H9 (cell line): Measurements from ENCODE around the gene DACH1. TPM values are rescaled to one million over a fixed set of nuclear protein-coding genes. Genes with fewer than 3 reads are reported as not detected.

ENCODE experiments used
- DNase-seq: peaks from one replicate; pipeline ENCODE4 v3.0.0-alpha.2; 2017
- H2AFZ ChIP-seq: one replicate; pipeline ENCODE4 v1.6.1; 2013; ENCODE audit warnings: mild to moderate bottlenecking, low read length, control low read depth, moderate library complexity
- H2AK5ac ChIP-seq: 2 replicates; pipeline ENCODE4 v1.6.1; 2013; ENCODE audit warnings: low read length, control low read depth, mixed read lengths; ENCODE audit not compliant: insufficient read length
- H2BK120ac ChIP-seq: one replicate; pipeline ENCODE4 v1.6.1; 2013; ENCODE audit warnings: low read depth, mild to moderate bottlenecking, low read length, control low read depth, inconsistent platforms; ENCODE audit not compliant: poor library complexity, severe bottlenecking
- H2BK12ac ChIP-seq: 2 replicates; pipeline ENCODE4 v1.6.1; 2013; ENCODE audit warnings: low read length, control low read depth, mixed read lengths, low read depth; ENCODE audit not compliant: insufficient read length
- H2BK15ac ChIP-seq: 2 replicates; pipeline ENCODE4 v1.6.1; 2013; ENCODE audit warnings: low read depth, low read length, control low read depth
- H2BK20ac ChIP-seq: one replicate; pipeline ENCODE4 v1.6.1; 2013; ENCODE audit warnings: low read depth, mild to moderate bottlenecking, low read length, control low read depth, inconsistent platforms; ENCODE audit not compliant: poor library complexity, severe bottlenecking
- H2BK5ac ChIP-seq: 2 replicates; pipeline ENCODE4 v1.6.1; 2013; ENCODE audit warnings: low read length, control low read depth, mixed read lengths; ENCODE audit not compliant: insufficient read length
- H3K14ac ChIP-seq: 2 replicates; pipeline ENCODE4 v1.6.1; 2013; ENCODE audit warnings: low read length, control low read depth; ENCODE audit not compliant: insufficient read depth
- H3K18ac ChIP-seq: 2 replicates; pipeline ENCODE4 v1.6.1; 2013; ENCODE audit warnings: low read depth, mild to moderate bottlenecking, mixed read lengths, low read length, control low read depth; ENCODE audit not compliant: insufficient read length
- H3K23ac ChIP-seq: 2 replicates; pipeline ENCODE4 v1.6.1; 2013; ENCODE audit warnings: low read length, control low read depth, mixed read lengths, low read depth; ENCODE audit not compliant: insufficient read length
- H3K23me2 ChIP-seq: 2 replicates; pipeline ENCODE4 v1.6.1; 2013; ENCODE audit warnings: low read depth, mild to moderate bottlenecking, mixed read lengths, low read length, control low read depth; ENCODE audit not compliant: insufficient read length, poor library complexity, severe bottlenecking
- H3K27ac ChIP-seq: 2 replicates; pipeline ENCODE4 v1.5.1; 2013; ENCODE audit warnings: low read length, control low read depth, mixed read lengths, low read depth; ENCODE audit not compliant: insufficient read length
- H3K27me3 ChIP-seq: 2 replicates; pipeline ENCODE4 v1.6.1; 2013; ENCODE audit warnings: low read length, control low read depth, inconsistent platforms; ENCODE audit not compliant: insufficient read depth
- H3K4ac ChIP-seq: 2 replicates; pipeline ENCODE4 v1.6.1; 2013; ENCODE audit warnings: low read depth, mild to moderate bottlenecking, control low read depth, inconsistent platforms, low read length, moderate library complexity
- H3K4me1 ChIP-seq: 2 replicates; pipeline ENCODE4 v1.6.1; 2013; ENCODE audit warnings: low read length, control low read depth, inconsistent platforms; ENCODE audit not compliant: insufficient read depth
- H3K4me2 ChIP-seq: 2 replicates; pipeline ENCODE4 v1.6.1; 2013; ENCODE audit warnings: low read length, control low read depth, mixed read lengths; ENCODE audit not compliant: insufficient read length, insufficient read depth
- H3K56ac ChIP-seq: 2 replicates; pipeline ENCODE4 v1.6.1; 2013; ENCODE audit warnings: low read depth, mild to moderate bottlenecking, mixed read lengths, low read length, control low read depth; ENCODE audit not compliant: insufficient read length
- H3K79me1 ChIP-seq: 2 replicates; pipeline ENCODE4 v1.6.1; 2013; ENCODE audit warnings: low read depth, mild to moderate bottlenecking, moderate library complexity, low read length, control low read depth, inconsistent platforms; ENCODE audit not compliant: insufficient read depth, poor library complexity, severe bottlenecking
- H3K79me2 ChIP-seq: 2 replicates; pipeline ENCODE4 v1.6.1; 2013; ENCODE audit warnings: low read length, control low read depth, inconsistent platforms; ENCODE audit not compliant: insufficient read depth
- H3K9ac ChIP-seq: 2 replicates; pipeline ENCODE4 v1.6.1; 2013; ENCODE audit warnings: low read length, control low read depth, mixed read lengths; ENCODE audit not compliant: insufficient read length; ENCODE audit errors: extremely low read depth
- H3K9me3 ChIP-seq: one replicate; pipeline ENCODE4 v1.6.1; 2013; ENCODE audit warnings: low read depth, low read length, inconsistent platforms; ENCODE audit not compliant: control insufficient read depth
- H3T11ph ChIP-seq: one replicate; pipeline ENCODE4 v1.6.1; 2013; ENCODE audit warnings: mild to moderate bottlenecking, low read length, control low read depth, inconsistent platforms
- H4K20me1 ChIP-seq: one replicate; pipeline ENCODE4 v1.6.1; 2013; ENCODE audit not compliant: control insufficient read depth, insufficient read length, insufficient read depth
- H4K5ac ChIP-seq: 2 replicates; pipeline ENCODE4 v1.6.1; 2013; ENCODE audit warnings: low read depth, mild to moderate bottlenecking, mixed read lengths, low read length, control low read depth; ENCODE audit not compliant: insufficient read length
- H4K8ac ChIP-seq: replicated peaks from 2 replicates; pipeline ENCODE4 v1.6.1; 2013; ENCODE audit warnings: low read length, control low read depth, mixed read lengths, low read depth; ENCODE audit not compliant: insufficient read length
- H4K91ac ChIP-seq: 2 replicates; pipeline ENCODE4 v1.6.1; 2013; ENCODE audit warnings: low read depth, mild to moderate bottlenecking, moderate library complexity, mixed read lengths, low read length, control low read depth; ENCODE audit not compliant: insufficient read length
- H3K27ac Mint-ChIP-seq, 3 experiments: 2 replicates in 2 of 3; 3 replicates in 1 of 3; pipeline ENCODE4 v1.8.0; 2020 to 2021; ENCODE audit warnings: mixed read lengths in 3 of 3, mild to moderate bottlenecking in 1 of 3, moderate library complexity in 1 of 3
- H3K27me3 Mint-ChIP-seq: 2 replicates; pipeline ENCODE4 v1.8.0; 2021; ENCODE audit warnings: low read depth, mild to moderate bottlenecking, moderate library complexity, mixed read lengths
- H3K36me3 Mint-ChIP-seq, 3 experiments: 2 replicates in 2 of 3; 3 replicates in 1 of 3; pipeline ENCODE4 v1.8.0; 2020 to 2021; ENCODE audit warnings: low read depth in 3 of 3, mixed read lengths in 3 of 3; ENCODE audit not compliant: insufficient read depth in 1 of 3
- H3K4me1 Mint-ChIP-seq, 2 experiments: 2 replicates each; pipeline ENCODE4 v1.8.0; 2020; ENCODE audit warnings: mixed read lengths in 2 of 2
- H3K4me3 Mint-ChIP-seq, 2 experiments: 2 replicates in 1 of 2; 3 replicates in 1 of 2; pipeline ENCODE4 v1.8.0; 2020 to 2021; ENCODE audit warnings: mild to moderate bottlenecking in 2 of 2, mixed read lengths in 2 of 2, moderate library complexity in 1 of 2
- H3K9me3 Mint-ChIP-seq, 2 experiments: 2 replicates in 1 of 2; 3 replicates in 1 of 2; pipeline ENCODE4 v1.8.0; 2020; ENCODE audit warnings: mild to moderate bottlenecking in 2 of 2, mixed read lengths in 2 of 2, moderate library complexity in 1 of 2
- WGBS: extraction: QIAGEN DNeasy Blood & Tissue Kit; methylation state at CpG from one replicate; pipeline ENCODE4 v1.1.7; 2013; ENCODE audit warnings: missing lambda C conversion rate, low lambda C conversion rate, mixed read lengths; ENCODE audit not compliant: insufficient read length; ENCODE audit errors: extremely low coverage; 5-methylcytosine and 5-hydroxymethylcytosine counted together
- total RNA-seq: library from RNA; stranded (reverse); gene quantifications from 2 replicates; pipeline ENCODE4 v1.2.1, GENCODE V29; 2021
- TF ChIP-seq, protein P1 (sequence below): fragments of 200-600 bp; sonication (generic); conservative IDR thresholded peaks from 3 replicates; pipeline ENCODE4 v1.8.0; 2021; ENCODE audit warnings: antibody characterized with exemption, mild to moderate bottlenecking

Gene DACH1
- total RNA-seq, 1 experiment from 2014 or later = not detected

DNA sequence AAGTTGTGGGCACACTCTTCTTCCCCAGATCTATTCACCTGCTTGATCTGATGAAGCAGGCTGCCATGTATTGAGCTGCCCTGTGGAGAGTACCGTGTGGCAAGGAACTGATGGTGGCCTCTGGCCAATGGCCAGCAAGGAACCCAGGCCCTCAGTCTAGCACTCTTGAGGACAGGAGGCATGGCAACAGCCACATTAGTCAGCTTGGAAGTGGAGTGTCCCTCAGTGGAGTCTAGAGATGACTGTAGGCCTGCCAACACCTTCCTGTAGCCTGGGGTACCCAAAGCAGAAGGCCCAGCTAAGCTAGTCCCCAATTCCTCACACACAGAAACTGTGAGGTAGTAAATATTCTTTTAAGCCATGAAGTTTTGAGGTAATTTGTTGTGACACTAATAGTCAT is 412.5 kb downstream of the DACH1 start:
- no peak overlapping the region for H3K4ac ChIP-seq
- no peak overlapping the region; a peak in 1 of 5 replicates for H3K4me3 Mint-ChIP-seq
- H4K5ac ChIP-seq = no peak overlapping the region
- H3K27ac ChIP-seq = no peak overlapping the region
- H3T11ph ChIP-seq = no peak overlapping the region
- H3K27me3 ChIP-seq = no peaks in the 10 kb centered on the region
- no peak overlapping the region for H2BK120ac ChIP-seq
- H3K79me1 ChIP-seq = no peaks in the 10 kb centered on the region
- no peak overlapping the region for H2BK20ac ChIP-seq
- no peaks in the 10 kb centered on the region for H3K4me1 Mint-ChIP-seq
- H3K27me3 Mint-ChIP-seq = no peaks in the 10 kb centered on the region
- no peak overlapping the region for H3K18ac ChIP-seq
- H2BK12ac ChIP-seq = no peak overlapping the region
- H3K9me3 Mint-ChIP-seq = no peaks in the 10 kb centered on the region
- H3K9me3 ChIP-seq = no peaks in the 10 kb centered on the region
- no peaks in the 10 kb centered on the region for H3K23me2 ChIP-seq
- H3K79me2 ChIP-seq = no peaks in the 10 kb centered on the region
- H4K91ac ChIP-seq = no peak overlapping the region
- H4K8ac ChIP-seq = no peak overlapping the region
- H3K56ac ChIP-seq = no peak overlapping the region
- TF ChIP-seq, protein P1, sequence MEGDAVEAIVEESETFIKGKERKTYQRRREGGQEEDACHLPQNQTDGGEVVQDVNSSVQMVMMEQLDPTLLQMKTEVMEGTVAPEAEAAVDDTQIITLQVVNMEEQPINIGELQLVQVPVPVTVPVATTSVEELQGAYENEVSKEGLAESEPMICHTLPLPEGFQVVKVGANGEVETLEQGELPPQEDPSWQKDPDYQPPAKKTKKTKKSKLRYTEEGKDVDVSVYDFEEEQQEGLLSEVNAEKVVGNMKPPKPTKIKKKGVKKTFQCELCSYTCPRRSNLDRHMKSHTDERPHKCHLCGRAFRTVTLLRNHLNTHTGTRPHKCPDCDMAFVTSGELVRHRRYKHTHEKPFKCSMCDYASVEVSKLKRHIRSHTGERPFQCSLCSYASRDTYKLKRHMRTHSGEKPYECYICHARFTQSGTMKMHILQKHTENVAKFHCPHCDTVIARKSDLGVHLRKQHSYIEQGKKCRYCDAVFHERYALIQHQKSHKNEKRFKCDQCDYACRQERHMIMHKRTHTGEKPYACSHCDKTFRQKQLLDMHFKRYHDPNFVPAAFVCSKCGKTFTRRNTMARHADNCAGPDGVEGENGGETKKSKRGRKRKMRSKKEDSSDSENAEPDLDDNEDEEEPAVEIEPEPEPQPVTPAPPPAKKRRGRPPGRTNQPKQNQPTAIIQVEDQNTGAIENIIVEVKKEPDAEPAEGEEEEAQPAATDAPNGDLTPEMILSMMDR = no peak
- no peak for DNase-seq
- H3K27ac Mint-ChIP-seq = no peak overlapping the region
- H3K14ac ChIP-seq = no peak overlapping the region
- WGBS = no CpG with 5 or more reads among the region's 1 CpG
- H2AK5ac ChIP-seq = no peak overlapping the region
- no peak overlapping the region for H2BK15ac ChIP-seq
- no peaks in the 10 kb centered on the region for H3K4me1 ChIP-seq
- H3K23ac ChIP-seq = no peak overlapping the region
- no peaks in the 10 kb centered on the region for H3K36me3 Mint-ChIP-seq
- H3K9ac ChIP-seq = no peak overlapping the region
- no peak overlapping the region for H2AFZ ChIP-seq
- H3K4me2 ChIP-seq = no peak overlapping the region
- H2BK5ac ChIP-seq = no peak overlapping the region
- H4K20me1 ChIP-seq = no peaks in the 10 kb centered on the region
